Esophagus squamous epithelium (tissue), 5 donors: ENCODE measurements around the gene CHRNA4. TPM values are rescaled to one million over a fixed set of nuclear protein-coding genes. Genes with fewer than 3 reads are reported as not detected.

Experiments
- DNase-seq: peaks from one replicate; lab custom pipeline; 2025; lab: John Stamatoyannopoulos, UW
- H3K27ac ChIP-seq, 4 donors: fragments of 200-600 bp; sonication (generic); one replicate each; pipeline ENCODE4 v1.5.1; 2016 to 2019; ENCODE audit warnings: mild to moderate bottlenecking in 1 of 4
- H3K27me3 ChIP-seq, 4 donors: fragments of 200-600 bp; sonication (generic); 1 replicate in 3 of 4; 2 replicates in 1 of 4; pipeline versions ENCODE4 v1.5.1 to v1.6.0; 2017 to 2021; ENCODE audit warnings: antibody characterized with exemption in 1 of 4
- H3K36me3 ChIP-seq, 3 donors: fragments of 200-600 bp; sonication (generic); one replicate each; pipeline ENCODE4 v1.5.1; 2016 to 2019
- H3K4me1 ChIP-seq, 3 donors: fragments of 200-600 bp; sonication (generic); one replicate each; pipeline ENCODE4 v1.5.1; 2017 to 2019
- H3K4me3 ChIP-seq, 4 donors: fragments of 200-600 bp; sonication (generic); 1 replicate in 3 of 4; 2 replicates in 1 of 4; pipeline ENCODE4 v1.5.1; 2016 to 2019; ENCODE audit warnings: mild to moderate bottlenecking in 2 of 4, moderate library complexity in 1 of 4
- H3K9me3 ChIP-seq, 3 donors: fragments of 200-600 bp; sonication (generic); one replicate each; pipeline ENCODE4 v1.5.1; 2016 to 2019
- CTCF ChIP-seq, 6 experiments: fragments of 450-650 bp in 4 of 6; fragments of 200-600 bp in 2 of 6; sonication (generic) in 2 of 6; IDR thresholded peaks; one replicate each; pipeline ENCODE4 v1.5.1; 2016 to 2019; ENCODE audit warnings: antibody characterized with exemption in 6 of 6, mild to moderate bottlenecking in 4 of 6, moderate library complexity in 4 of 6
- POLR2A ChIP-seq, 4 donors: fragments of 450-650 bp; IDR thresholded peaks; one replicate each; pipeline ENCODE4 v1.6.1; 2017; ENCODE audit warnings: antibody characterized with exemption in 4 of 4, mild to moderate bottlenecking in 4 of 4, moderate library complexity in 3 of 4
- WGBS, 2 donors: methylation state at CpG; one replicate each; pipeline ENCODE4 v1.1.5; 2018; 5-methylcytosine and 5-hydroxymethylcytosine counted together
- intact Hi-C: fragments of 100-400 bp; cut with DNase I; formaldehyde crosslinking; loops from one replicate; pipeline ENCODE4 v1.15.0; 2022
- total RNA-seq, 4 donors: library from RNA; depleted of rRNA; stranded (reverse); fragments of >200 nt; gene quantifications; one replicate each; pipeline ENCODE4 v1.1.0, GENCODE V29; 2016
- donor health status: DM: yes; HTN: yes; CAD: no.

CHRNA4 gene
- total RNA-seq, 4 donors from 2014 or later, result not detected

- Histone ChIP-seq H3K27ac (peak overlapping the region in 1 of 4 donors; percentile 21), H3K36me3 (no peaks in the 10 kb centered on the region), H3K9me3 (peaks cover 0 to 6% (median 0%) of the 10 kb centered on the region in 3 donors), H3K4me3 (no peak overlapping the region), H3K4me1 (peaks cover 0 to 9% (median 0%) of the 10 kb centered on the region in 3 donors), H3K27me3 (peaks cover 0 to 73% (median 0%) of the 10 kb centered on the region in 4 donors)
- no peak for DNase-seq
- intact Hi-C loops, result no loop called here
- WGBS, 2 donors, result 53% methylated on average over 3 of the region's 8 CpGs; no CpG with 5 or more reads in 1 of the 2 donors
- TF ChIP-seq POLR2A (IDR thresholded peaks at IDR 0.05), result no peak
- no peak for TF ChIP-seq CTCF (IDR thresholded peaks at IDR 0.05)
Observed at GRCh38 chr20:63327231-63327745, 33.9 kb downstream of the CHRNA4 start.

- H3K27me3 ChIP-seq, result peaks cover 0 to 73% (median 0%) of the 10 kb centered on the region in 4 donors
- WGBS, 2 donors, result 64 to 81% methylated on average over 2 to 5 of the region's 15 CpGs
- intact Hi-C loops, result no loop called here
- H3K4me3 ChIP-seq, result no peak overlapping the region
- peak overlapping the region in 1 of 4 donors; percentile 21 for H3K27ac ChIP-seq
- TF ChIP-seq POLR2A (IDR thresholded peaks at IDR 0.05) (no peak), CTCF (IDR thresholded peaks at IDR 0.05) (no peak)
- no peak for DNase-seq
- H3K36me3 ChIP-seq, result no peaks in the 10 kb centered on the region
- peaks cover 0 to 9% (median 0%) of the 10 kb centered on the region in 3 donors for H3K4me1 ChIP-seq
- H3K9me3 ChIP-seq, result no peaks in the 10 kb centered on the region
Observed at GRCh38 chr20:63326314-63327230, 34.6 kb downstream of the CHRNA4 start.

- 64% methylated on average over 3 of the region's 8 CpGs; no CpG with 5 or more reads in 1 of the 2 donors for WGBS, 2 donors
- Histone ChIP-seq H3K27ac (no peak overlapping the region), H3K4me1 (peaks cover 0 to 10% (median 0%) of the 10 kb centered on the region in 3 donors), H3K36me3 (no peaks in the 10 kb centered on the region), H3K4me3 (no peak overlapping the region), H3K27me3 (peaks cover 0 to 76% (median 0%) of the 10 kb centered on the region in 4 donors), H3K9me3 (no peaks in the 10 kb centered on the region)
- DNase-seq, result no peak
- TF ChIP-seq POLR2A (IDR thresholded peaks at IDR 0.05), result no peak
- TF ChIP-seq CTCF (IDR thresholded peaks at IDR 0.05), result no peak
- intact Hi-C loops, result no loop called here
Observed at GRCh38 chr20:63325554-63326313, 35.4 kb downstream of the CHRNA4 start.

GRCh38 chr20:63325021-63325471, 36.1 kb downstream of the CHRNA4 start:
- no peak for DNase-seq
- peaks cover 0 to 6% (median 0%) of the 10 kb centered on the region in 3 donors for H3K4me1 ChIP-seq
- no peak for TF ChIP-seq POLR2A (IDR thresholded peaks at IDR 0.05)
- no peak for TF ChIP-seq CTCF (IDR thresholded peaks at IDR 0.05)
- H3K27me3 ChIP-seq, result peaks cover 0 to 76% (median 0%) of the 10 kb centered on the region in 4 donors
- no peak overlapping the region for H3K27ac ChIP-seq
- H3K36me3 ChIP-seq, result no peaks in the 10 kb centered on the region
- H3K9me3 ChIP-seq, result no peaks in the 10 kb centered on the region
- intact Hi-C loops, result no loop called here
- H3K4me3 ChIP-seq, result no peak overlapping the region
- WGBS, 2 donors, result 100% methylated on average over 1 of the region's 10 CpGs; no CpG with 5 or more reads in 1 of the 2 donors
